Liver (tissue), 10 donors: ENCODE results near the gene HEXIM2. TPM values are rescaled to one million over a fixed set of nuclear protein-coding genes. Genes with fewer than 3 reads are reported as not detected.
"Not testable (repeated sequence)": the region's sequence is repeated elsewhere in the genome, so short reads cannot be mapped to it uniquely, and the experiment has no call there.

ENCODE experiments used
- DNase-seq: peaks from one replicate; pipeline ENCODE4 v3.0.0-alpha.2; 2017; ENCODE audit warnings: low spot score
- H3K27ac ChIP-seq, 2 donors: one replicate each; pipeline ENCODE4 v1.7.0; 2013; ENCODE audit warnings: inconsistent platforms in 2 of 2, low read length in 2 of 2, control low read depth in 1 of 2, low read depth in 1 of 2, mild to moderate bottlenecking in 1 of 2
- H3K27me3 ChIP-seq, 4 donors: one replicate each; pipeline versions ENCODE4 v1.6.1 to v1.7.0; 2013; ENCODE audit warnings: low read length in 3 of 4, inconsistent platforms in 1 of 4, mild to moderate bottlenecking in 1 of 4, moderate library complexity in 1 of 4; ENCODE audit not compliant: control insufficient read depth in 4 of 4, insufficient read depth in 4 of 4
- H3K36me3 ChIP-seq, 4 donors: one replicate each; pipeline versions ENCODE4 v1.6.1 to v1.7.0; 2013; ENCODE audit warnings: low read length in 3 of 4, mild to moderate bottlenecking in 3 of 4, low read depth in 1 of 4, moderate library complexity in 1 of 4; ENCODE audit not compliant: control insufficient read depth in 4 of 4, insufficient read depth in 3 of 4
- H3K4me1 ChIP-seq, 4 donors: one replicate each; pipeline versions ENCODE4 v1.6.1 to v1.7.0; 2013; ENCODE audit warnings: low read length in 3 of 4, mild to moderate bottlenecking in 3 of 4, moderate library complexity in 1 of 4; ENCODE audit not compliant: control insufficient read depth in 4 of 4, insufficient read depth in 4 of 4
- H3K4me3 ChIP-seq, 3 donors: one replicate each; pipeline versions ENCODE4 v1.6.1 to v1.7.0; 2013; ENCODE audit warnings: low read length in 3 of 3, control low read depth in 1 of 3, low read depth in 1 of 3, mild to moderate bottlenecking in 1 of 3
- H3K9ac ChIP-seq, 2 donors: one replicate each; pipeline ENCODE4 v1.7.0; 2013; ENCODE audit warnings: low read length in 2 of 2, mild to moderate bottlenecking in 2 of 2, moderate library complexity in 2 of 2, control low read depth in 1 of 2, low read depth in 1 of 2
- H3K9me3 ChIP-seq, 4 donors: one replicate each; pipeline versions ENCODE4 v1.6.1 to v1.7.0; 2013; ENCODE audit warnings: low read length in 3 of 4; ENCODE audit not compliant: control insufficient read depth in 4 of 4
- EGR1 ChIP-seq, 2 donors: IDR thresholded peaks; 2 replicates each; pipeline ENCODE4 v1.6.1; 2016 to 2018; ENCODE audit warnings: antibody characterized with exemption in 2 of 2, low read depth in 2 of 2
- FOXA2 ChIP-seq: IDR thresholded peaks from 2 replicates; pipeline ENCODE4 v1.6.1; 2016; ENCODE audit warnings: antibody characterized with exemption
- GABPA ChIP-seq, 2 donors: IDR thresholded peaks in 1 of 2; conservative IDR thresholded peaks in 1 of 2; 2 replicates each; pipeline ENCODE4 v1.6.1; 2016; ENCODE audit warnings: antibody characterized with exemption in 2 of 2, mild to moderate bottlenecking in 1 of 2, moderate library complexity in 1 of 2
- HNF4A ChIP-seq, 2 donors: conservative IDR thresholded peaks; 2 replicates each; pipeline ENCODE4 v1.6.1; 2016; ENCODE audit warnings: antibody characterized with exemption in 2 of 2, mild to moderate bottlenecking in 2 of 2
- JUND ChIP-seq, 2 donors: IDR thresholded peaks; 2 replicates each; pipeline ENCODE4 v1.6.1; 2016; ENCODE audit warnings: antibody characterized with exemption in 2 of 2
- NR2F2 ChIP-seq: IDR thresholded peaks from 2 replicates; pipeline ENCODE4 v1.6.1; 2016; ENCODE audit warnings: antibody characterized with exemption
- RAD21 ChIP-seq, 2 donors: IDR thresholded peaks; 2 replicates each; pipeline ENCODE4 v1.6.1; 2016; ENCODE audit warnings: antibody characterized with exemption in 2 of 2, mild to moderate bottlenecking in 2 of 2
- RXRA ChIP-seq, 2 donors: IDR thresholded peaks; 2 replicates each; pipeline ENCODE4 v1.6.1; 2017 to 2018; ENCODE audit warnings: antibody characterized with exemption in 2 of 2, mild to moderate bottlenecking in 1 of 2
- SP1 ChIP-seq: IDR thresholded peaks from 2 replicates; pipeline ENCODE4 v1.6.1; 2018; ENCODE audit warnings: antibody characterized with exemption, mild to moderate bottlenecking
- YY1 ChIP-seq: IDR thresholded peaks from 2 replicates; pipeline ENCODE4 v1.6.1; 2016; ENCODE audit warnings: antibody characterized with exemption, mild to moderate bottlenecking
- WGBS: extraction: QIAGEN DNeasy Blood & Tissue Kit; methylation state at CpG from one replicate; pipeline ENCODE4 v1.1.7; 2013; 5-methylcytosine and 5-hydroxymethylcytosine counted together
- polyA plus RNA-seq, 2 donors: library from polyadenylated mRNA; stranded (reverse) in 1 of 2; unstranded in 1 of 2; fragments of 200-250 nt in 1 of 2; fragments of >200 nt in 1 of 2; fragmentation: Nextera tagmentation in 1 of 2; extraction: Ambion mirVana in 1 of 2; gene quantifications; one replicate each; pipeline versions ENCODE4 v1.2.1 to v1.2.3, GENCODE V29; 2013 to 2015
- small RNA-seq: library from RNA; depleted of rRNA; stranded (forward); fragments of <200 nt; gene quantifications from one replicate; pipeline ENCODE3, GENCODE V24; 2014
- total RNA-seq, 2 donors: library from RNA; depleted of rRNA; stranded (reverse); fragments of >200 nt; gene quantifications; one replicate each; pipeline ENCODE4 v1.2.3, GENCODE V29; 2014
- TF ChIP-seq, protein P1 (sequence below): fragments of 150-350 bp; IDR thresholded peaks from 2 replicates; pipeline ENCODE4 v1.5.1; 2017; ENCODE audit warnings: improper control_type of control experiment, low read depth, low read length; ENCODE audit not compliant: missing input control
- TF ChIP-seq, protein P2 (sequence below): IDR thresholded peaks from 2 replicates; pipeline ENCODE4 v1.6.1; 2016; ENCODE audit warnings: antibody characterized with exemption
- TF ChIP-seq, protein P3 (sequence below): IDR thresholded peaks from 2 replicates; pipeline ENCODE4 v1.6.1; 2016; ENCODE audit warnings: antibody characterized with exemption
- TF ChIP-seq, protein P4 (sequence below): IDR thresholded peaks from 2 replicates; pipeline ENCODE4 v1.6.1; 2016; ENCODE audit warnings: antibody characterized with exemption
- donor health status: healthy.
- donor health status: healthy.
- donor health status: healthy.
- donor health status: healthy.
- donor health status: healthy.

HEXIM2 gene
- total and polyA plus RNA-seq, 4 donors = 3.5 to 10.7 (median 5.5) TPM

DNA sequence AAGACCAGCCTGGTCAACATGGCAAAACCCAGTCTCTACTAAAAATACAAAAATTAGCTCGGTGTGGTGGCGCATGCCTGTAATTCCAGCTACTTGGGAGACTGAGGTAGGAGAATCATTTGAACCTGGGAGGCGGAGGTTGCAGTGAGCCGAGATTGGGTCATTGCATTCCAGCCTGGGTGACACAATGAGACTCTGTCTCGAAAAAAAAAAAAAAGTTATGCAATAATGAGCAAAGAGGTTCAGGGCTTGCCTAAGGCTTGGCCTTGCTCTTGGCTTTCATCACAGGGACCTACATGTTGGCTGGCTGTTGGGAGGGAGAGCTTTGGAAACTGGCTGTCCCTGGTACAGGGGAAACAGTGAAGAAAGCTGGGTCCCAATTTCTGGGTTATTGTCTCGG is 40.2 kb downstream of the HEXIM2 start:
- not testable (repeated sequence) for DNase-seq

DNA sequence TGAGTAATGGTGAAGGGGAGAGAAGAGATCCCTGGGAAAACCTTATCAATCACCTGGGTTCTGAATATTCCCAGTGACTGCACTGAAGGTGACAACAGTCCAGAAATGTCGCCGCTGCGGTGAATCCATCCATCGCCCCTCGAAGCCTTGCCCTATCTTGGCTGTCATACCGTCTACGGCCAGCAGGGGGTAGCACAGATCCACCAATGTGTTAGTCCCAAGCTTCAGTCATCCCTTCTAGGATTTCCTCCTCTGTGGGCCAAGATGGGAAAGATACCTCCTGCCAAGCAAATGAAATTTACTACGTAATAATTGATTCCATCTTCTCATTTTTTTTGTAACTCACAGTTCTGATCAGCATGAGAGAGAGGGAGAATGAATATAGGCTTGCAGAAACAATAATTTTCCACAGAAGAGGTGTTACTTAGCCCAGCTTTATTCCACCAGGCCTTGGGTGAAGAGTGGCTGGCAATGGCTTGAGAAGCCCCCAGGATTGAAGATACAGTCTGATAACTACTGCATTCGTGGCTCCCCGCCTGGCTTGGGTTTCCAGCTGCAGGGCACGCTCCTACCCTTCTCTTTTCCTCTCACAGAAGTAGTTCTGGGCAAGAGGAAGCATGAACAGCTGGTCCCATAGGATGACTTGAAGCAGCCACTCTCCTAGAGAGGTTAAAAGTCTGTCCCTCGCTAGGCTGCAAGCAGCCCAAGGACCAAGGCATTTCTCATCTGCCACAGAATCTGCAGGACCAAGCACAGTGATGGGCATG is 57.4 kb downstream of the HEXIM2 start:
- no peaks in the 10 kb centered on the region for H3K27me3 ChIP-seq
- DNase-seq = peak; percentile 88
- peaks cover 0 to 9% (median 5%) of the 10 kb centered on the region in 4 donors for H3K4me1 ChIP-seq
- no peak overlapping the region for H3K4me3 ChIP-seq
- H3K36me3 ChIP-seq = no peaks in the 10 kb centered on the region
- no peaks in the 10 kb centered on the region for H3K9me3 ChIP-seq
- no peak overlapping the region for H3K9ac ChIP-seq
- WGBS = 11% methylated on average over 12 of the region's 12 CpGs
- TF ChIP-seq, protein P1, sequence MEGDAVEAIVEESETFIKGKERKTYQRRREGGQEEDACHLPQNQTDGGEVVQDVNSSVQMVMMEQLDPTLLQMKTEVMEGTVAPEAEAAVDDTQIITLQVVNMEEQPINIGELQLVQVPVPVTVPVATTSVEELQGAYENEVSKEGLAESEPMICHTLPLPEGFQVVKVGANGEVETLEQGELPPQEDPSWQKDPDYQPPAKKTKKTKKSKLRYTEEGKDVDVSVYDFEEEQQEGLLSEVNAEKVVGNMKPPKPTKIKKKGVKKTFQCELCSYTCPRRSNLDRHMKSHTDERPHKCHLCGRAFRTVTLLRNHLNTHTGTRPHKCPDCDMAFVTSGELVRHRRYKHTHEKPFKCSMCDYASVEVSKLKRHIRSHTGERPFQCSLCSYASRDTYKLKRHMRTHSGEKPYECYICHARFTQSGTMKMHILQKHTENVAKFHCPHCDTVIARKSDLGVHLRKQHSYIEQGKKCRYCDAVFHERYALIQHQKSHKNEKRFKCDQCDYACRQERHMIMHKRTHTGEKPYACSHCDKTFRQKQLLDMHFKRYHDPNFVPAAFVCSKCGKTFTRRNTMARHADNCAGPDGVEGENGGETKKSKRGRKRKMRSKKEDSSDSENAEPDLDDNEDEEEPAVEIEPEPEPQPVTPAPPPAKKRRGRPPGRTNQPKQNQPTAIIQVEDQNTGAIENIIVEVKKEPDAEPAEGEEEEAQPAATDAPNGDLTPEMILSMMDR = peak; percentile 97
- TF ChIP-seq JUND (IDR thresholded peaks at IDR 0.05) (no peak), RAD21 (IDR thresholded peaks at IDR 0.05) (peak; percentile 96 to 97)
- H3K27ac ChIP-seq = no peak overlapping the region

More for the DNA sequence above, 40.2 kb downstream of the HEXIM2 start:
- Histone ChIP-seq H3K4me1 (peaks cover 2 to 17% (median 8%) of the 10 kb centered on the region in 4 donors), H3K27ac (peak overlapping the region in 1 of 2 donors; percentile 29)
- 57% methylated on average over 6 of the region's 6 CpGs for WGBS
- not testable (repeated sequence) for H3K36me3 ChIP-seq, H3K4me3 ChIP-seq, H3K9me3 ChIP-seq, H3K27me3 ChIP-seq, H3K9ac ChIP-seq
- TF ChIP-seq RXRA (IDR thresholded peaks at IDR 0.05) (peak; percentile 74 to 89), SP1 (peak; percentile 63), EGR1 (IDR thresholded peaks at IDR 0.05; ENCODE audit: low read depth in 2 of 2) (peak in 1 of 2 donors; percentile 66), HNF4A (conservative IDR thresholded peaks at IDR 0.05) (peak; percentile 67 to 81), FOXA2 (peak; percentile 16), JUND (IDR thresholded peaks at IDR 0.05) (peak in 1 of 2 donors; percentile 84), YY1 (peak; percentile 68), GABPA (IDR thresholded peaks at IDR 0.05 in 1 of 2, conservative IDR thresholded peaks at IDR 0.05 in 1 of 2) (peak in 1 of 2 donors; percentile 23), NR2F2 (peak; percentile 37), RAD21 (IDR thresholded peaks at IDR 0.05) (peak in 1 of 2 donors; percentile 51)
- TF ChIP-seq, protein P2, sequence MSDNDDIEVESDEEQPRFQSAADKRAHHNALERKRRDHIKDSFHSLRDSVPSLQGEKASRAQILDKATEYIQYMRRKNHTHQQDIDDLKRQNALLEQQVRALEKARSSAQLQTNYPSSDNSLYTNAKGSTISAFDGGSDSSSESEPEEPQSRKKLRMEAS = peak; percentile 47
- TF ChIP-seq, protein P3, sequence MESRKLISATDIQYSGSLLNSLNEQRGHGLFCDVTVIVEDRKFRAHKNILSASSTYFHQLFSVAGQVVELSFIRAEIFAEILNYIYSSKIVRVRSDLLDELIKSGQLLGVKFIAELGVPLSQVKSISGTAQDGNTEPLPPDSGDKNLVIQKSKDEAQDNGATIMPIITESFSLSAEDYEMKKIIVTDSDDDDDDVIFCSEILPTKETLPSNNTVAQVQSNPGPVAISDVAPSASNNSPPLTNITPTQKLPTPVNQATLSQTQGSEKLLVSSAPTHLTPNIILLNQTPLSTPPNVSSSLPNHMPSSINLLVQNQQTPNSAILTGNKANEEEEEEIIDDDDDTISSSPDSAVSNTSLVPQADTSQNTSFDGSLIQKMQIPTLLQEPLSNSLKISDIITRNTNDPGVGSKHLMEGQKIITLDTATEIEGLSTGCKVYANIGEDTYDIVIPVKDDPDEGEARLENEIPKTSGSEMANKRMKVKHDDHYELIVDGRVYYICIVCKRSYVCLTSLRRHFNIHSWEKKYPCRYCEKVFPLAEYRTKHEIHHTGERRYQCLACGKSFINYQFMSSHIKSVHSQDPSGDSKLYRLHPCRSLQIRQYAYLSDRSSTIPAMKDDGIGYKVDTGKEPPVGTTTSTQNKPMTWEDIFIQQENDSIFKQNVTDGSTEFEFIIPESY = peak; percentile 65
- TF ChIP-seq, protein P4, sequence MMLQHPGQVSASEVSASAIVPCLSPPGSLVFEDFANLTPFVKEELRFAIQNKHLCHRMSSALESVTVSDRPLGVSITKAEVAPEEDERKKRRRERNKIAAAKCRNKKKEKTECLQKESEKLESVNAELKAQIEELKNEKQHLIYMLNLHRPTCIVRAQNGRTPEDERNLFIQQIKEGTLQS = peak; percentile 89

Small RNA genes within 50 kb of the gene (small RNA-seq; reads per million reads assigned to genes)
- gene MIR6784 = not detected

Other genes with a start within 250 kb of the HEXIM2 start
- gene GFAP, start 246.4 kb upstream of the HEXIM2 start, total RNA-seq = under 1 TPM; 0.33 to 0.42 TPM
- under 1 TPM in 1 of 2 donors, not detected in 1; 0.24 TPM for gene GFAP, start 246.4 kb upstream of the HEXIM2 start, polyA plus RNA-seq
- gene KIF18B, start 214.1 kb upstream of the HEXIM2 start, total RNA-seq = 10 to 100 TPM in 1 of 2 donors, under 1 TPM in 1; under 0.01 to 11.9 TPM
- gene KIF18B, start 214.1 kb upstream of the HEXIM2 start, polyA plus RNA-seq = under 1 TPM; 0.10 to 0.87 TPM
- gene C1QL1, start 193.6 kb upstream of the HEXIM2 start, total RNA-seq = under 1 TPM; 0.17 to 0.23 TPM
- gene C1QL1, start 193.6 kb upstream of the HEXIM2 start, polyA plus RNA-seq = under 1 TPM in 1 of 2 donors, not detected in 1; 0.57 TPM
- 10 to 100 TPM; 15.6 to 22.9 TPM for gene DCAKD, start 110.2 kb upstream of the HEXIM2 start, total RNA-seq
- 10 to 100 TPM in 1 of 2 donors, 1 to 10 TPM in 1; 9.7 to 13.6 TPM for gene DCAKD, start 110.2 kb upstream of the HEXIM2 start, polyA plus RNA-seq
- gene NMT1, start 100.6 kb upstream of the HEXIM2 start, total RNA-seq = 10 to 100 TPM; 27.0 to 55.1 TPM
- gene NMT1, start 100.6 kb upstream of the HEXIM2 start, polyA plus RNA-seq = 10 to 100 TPM; 30.2 to 83.7 TPM
- gene PLCD3, start 29.4 kb upstream of the HEXIM2 start, total RNA-seq = 1 to 10 TPM in 1 of 2 donors, under 1 TPM in 1; 0.28 to 2.3 TPM
- gene PLCD3, start 29.4 kb upstream of the HEXIM2 start, polyA plus RNA-seq = 1 to 10 TPM; 1.1 to 1.6 TPM
- gene ACBD4, start 26.2 kb upstream of the HEXIM2 start, total RNA-seq = 10 to 100 TPM in 1 of 2 donors, 1 to 10 TPM in 1; 4.4 to 51.4 TPM
- 10 to 100 TPM; 43.2 to 46.5 TPM for gene ACBD4, start 26.2 kb upstream of the HEXIM2 start, polyA plus RNA-seq
- 10 to 100 TPM; 13.4 to 14.3 TPM for gene HEXIM1, start 13.4 kb upstream of the HEXIM2 start, total RNA-seq
- gene HEXIM1, start 13.4 kb upstream of the HEXIM2 start, polyA plus RNA-seq = 10 to 100 TPM in 1 of 2 donors, 1 to 10 TPM in 1; 7.4 to 11.3 TPM
- 1 to 10 TPM; 7.0 to 7.4 TPM for gene FMNL1, start 60.0 kb downstream of the HEXIM2 start, total RNA-seq
- 1 to 10 TPM; 1.5 to 2.7 TPM for gene FMNL1, start 60.0 kb downstream of the HEXIM2 start, polyA plus RNA-seq
- not detected for gene SPATA32, start 100.2 kb downstream of the HEXIM2 start, total RNA-seq
- not detected for gene SPATA32, start 100.2 kb downstream of the HEXIM2 start, polyA plus RNA-seq
- gene MAP3K14, start 155.1 kb downstream of the HEXIM2 start, total RNA-seq = 1 to 10 TPM; 1.2 to 7.8 TPM
- 1 to 10 TPM; 2.2 to 6.1 TPM for gene MAP3K14, start 155.1 kb downstream of the HEXIM2 start, polyA plus RNA-seq